D721Med (cell line): Measurements from ENCODE around the gene TVP23C.

Experiments
- DNase-seq: peaks from one replicate; pipeline ENCODE4 v3.0.0; 2011; ENCODE audit warnings: low spot score; ENCODE audit not compliant: insufficient read length
- FAIRE-seq: peaks from 2 replicates; lab custom pipeline; 2011; peaks lifted over from hg19 to GRCh38; lab: Jason Lieb, UNC
- TF ChIP-seq, protein P1 (sequence below): IDR thresholded peaks from 2 replicates; pipeline ENCODE4 v1.5.1; 2012; ENCODE audit warnings: mild to moderate bottlenecking, control low read depth; ENCODE audit not compliant: insufficient read depth; ENCODE audit errors: missing control alignments

Gene TVP23C

DNA sequence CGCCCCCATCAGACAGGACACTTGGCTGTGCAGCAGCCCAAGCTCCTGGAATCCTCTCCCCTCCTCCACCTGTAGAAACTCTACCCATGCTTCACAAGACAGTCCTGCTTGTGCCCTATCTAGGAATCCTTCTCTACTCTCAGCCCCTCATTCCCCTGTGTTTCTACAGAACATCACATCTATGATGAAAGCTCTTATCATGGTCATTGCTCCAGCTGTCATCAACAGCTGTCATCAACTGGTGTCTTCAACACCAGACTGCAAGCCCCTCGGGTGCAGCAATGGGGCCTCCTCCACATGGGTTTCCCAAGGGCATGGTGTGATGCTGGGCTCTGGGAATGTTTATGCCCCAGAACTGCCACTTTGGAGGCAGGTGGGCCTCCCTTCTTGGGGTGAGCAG, 74.7 kb downstream of the TVP23C start:
- no peak for DNase-seq
- TF ChIP-seq, protein P1, sequence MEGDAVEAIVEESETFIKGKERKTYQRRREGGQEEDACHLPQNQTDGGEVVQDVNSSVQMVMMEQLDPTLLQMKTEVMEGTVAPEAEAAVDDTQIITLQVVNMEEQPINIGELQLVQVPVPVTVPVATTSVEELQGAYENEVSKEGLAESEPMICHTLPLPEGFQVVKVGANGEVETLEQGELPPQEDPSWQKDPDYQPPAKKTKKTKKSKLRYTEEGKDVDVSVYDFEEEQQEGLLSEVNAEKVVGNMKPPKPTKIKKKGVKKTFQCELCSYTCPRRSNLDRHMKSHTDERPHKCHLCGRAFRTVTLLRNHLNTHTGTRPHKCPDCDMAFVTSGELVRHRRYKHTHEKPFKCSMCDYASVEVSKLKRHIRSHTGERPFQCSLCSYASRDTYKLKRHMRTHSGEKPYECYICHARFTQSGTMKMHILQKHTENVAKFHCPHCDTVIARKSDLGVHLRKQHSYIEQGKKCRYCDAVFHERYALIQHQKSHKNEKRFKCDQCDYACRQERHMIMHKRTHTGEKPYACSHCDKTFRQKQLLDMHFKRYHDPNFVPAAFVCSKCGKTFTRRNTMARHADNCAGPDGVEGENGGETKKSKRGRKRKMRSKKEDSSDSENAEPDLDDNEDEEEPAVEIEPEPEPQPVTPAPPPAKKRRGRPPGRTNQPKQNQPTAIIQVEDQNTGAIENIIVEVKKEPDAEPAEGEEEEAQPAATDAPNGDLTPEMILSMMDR = no peak
- no peak for FAIRE-seq

DNA sequence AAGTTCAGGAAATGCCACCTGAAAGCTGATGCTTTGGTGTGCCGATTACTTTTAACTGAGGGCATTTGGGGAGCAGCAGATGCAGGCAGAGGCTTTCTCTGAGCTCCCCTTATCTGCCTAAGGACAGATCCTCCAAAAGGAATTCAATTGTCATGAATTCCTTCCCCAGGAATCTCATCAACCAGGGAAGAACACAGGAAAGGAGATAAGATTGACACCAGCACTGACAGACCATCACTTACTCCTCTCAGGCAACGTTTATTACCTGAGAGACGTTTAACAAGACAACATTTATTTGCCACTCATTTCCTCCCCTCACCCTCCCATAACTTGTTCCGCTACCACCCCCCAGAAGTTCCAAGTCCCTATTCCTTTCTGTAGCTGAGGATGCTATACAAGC, 78.2 kb downstream of the TVP23C start:
- FAIRE-seq (no peak), DNase-seq (no peak)
- TF ChIP-seq, protein P1 = no peak

DNA sequence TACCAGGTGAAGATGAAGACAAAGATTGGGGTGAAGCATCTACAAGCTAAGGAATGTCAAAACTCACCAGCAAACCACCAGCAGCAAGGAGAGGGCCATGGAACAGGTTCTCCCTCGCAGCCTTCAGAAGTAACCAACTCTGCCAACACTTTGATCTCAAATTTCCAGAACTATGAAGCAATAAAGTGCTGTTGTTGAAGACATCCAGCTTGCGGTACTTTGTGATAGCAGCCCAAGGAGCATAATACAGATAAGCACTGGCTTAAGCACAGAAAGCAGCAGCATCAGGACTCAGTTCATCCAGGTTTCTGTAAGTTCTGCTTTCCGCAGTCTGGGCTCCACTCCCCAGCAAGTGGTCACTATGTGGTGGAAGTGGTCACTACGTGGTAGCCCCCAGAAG, 79.9 kb downstream of the TVP23C start:
- DNase-seq (no peak), FAIRE-seq (no peak)
- TF ChIP-seq, protein P1 = no peak

DNA sequence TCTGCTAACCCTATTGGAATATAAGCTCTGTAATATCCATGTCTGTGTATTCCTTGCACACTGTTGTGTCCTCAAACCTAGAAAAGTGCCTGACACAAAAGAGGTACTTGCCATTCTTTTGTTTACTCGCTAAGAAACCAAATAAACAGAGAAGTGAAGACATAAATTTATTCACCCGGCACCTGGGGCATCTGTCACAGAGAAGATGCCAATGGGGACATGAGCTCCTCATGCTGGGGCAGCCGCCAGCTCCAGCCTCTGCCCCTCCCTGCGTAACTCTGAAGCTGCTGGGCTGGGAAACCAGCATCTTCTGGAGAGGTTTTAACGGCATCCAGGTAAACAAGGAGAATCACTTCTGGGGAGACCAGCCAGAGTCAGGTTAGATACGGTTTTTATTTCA, 80.8 kb downstream of the TVP23C start:
- FAIRE-seq = no peak
- TF ChIP-seq, protein P1 = no peak

DNA sequence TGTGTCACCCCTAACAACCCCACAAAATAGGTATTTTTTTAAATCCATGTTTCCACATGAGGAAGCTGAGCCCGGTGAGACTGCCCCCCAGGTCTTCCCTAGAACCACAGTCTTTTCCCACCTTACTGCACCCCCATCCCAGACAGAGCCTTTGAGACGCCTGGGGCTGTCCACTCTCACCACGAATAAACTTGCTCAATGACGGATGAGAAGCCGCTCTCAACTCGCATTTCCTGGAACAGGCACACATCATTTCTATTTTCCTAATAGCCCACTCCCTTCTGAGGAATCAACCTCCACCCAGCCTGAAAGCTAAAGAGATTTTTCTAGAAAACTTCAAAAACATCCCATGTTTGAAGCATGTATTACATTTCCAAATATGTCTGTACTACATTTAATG, 81.8 kb downstream of the TVP23C start:
- FAIRE-seq (no peak), DNase-seq (no peak)
- TF ChIP-seq, protein P1 = no peak

More for the DNA sequence above, 80.8 kb downstream of the TVP23C start:
- no peak for DNase-seq

DNA sequence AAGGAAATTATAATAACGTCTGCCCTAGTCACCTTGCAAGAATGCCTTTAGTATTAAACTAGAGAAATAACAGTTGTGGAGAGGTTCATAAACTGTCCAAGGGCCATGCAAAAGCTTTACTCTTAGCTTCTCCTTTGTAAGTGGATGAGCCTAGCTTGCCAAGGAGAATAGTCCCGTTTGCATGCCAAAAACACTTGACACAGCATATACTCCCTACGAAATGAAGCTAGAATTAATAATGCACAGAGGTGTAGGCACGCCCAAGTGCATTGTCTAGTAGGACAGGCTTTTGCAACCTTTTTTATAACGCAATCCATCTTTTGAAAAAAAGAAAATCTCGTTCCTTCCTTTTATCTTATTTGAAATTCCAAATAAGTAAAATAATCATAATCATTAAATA, 83.1 kb downstream of the TVP23C start:
- TF ChIP-seq, protein P1 = no peak
- DNase-seq = no peak
- no peak for FAIRE-seq

DNA sequence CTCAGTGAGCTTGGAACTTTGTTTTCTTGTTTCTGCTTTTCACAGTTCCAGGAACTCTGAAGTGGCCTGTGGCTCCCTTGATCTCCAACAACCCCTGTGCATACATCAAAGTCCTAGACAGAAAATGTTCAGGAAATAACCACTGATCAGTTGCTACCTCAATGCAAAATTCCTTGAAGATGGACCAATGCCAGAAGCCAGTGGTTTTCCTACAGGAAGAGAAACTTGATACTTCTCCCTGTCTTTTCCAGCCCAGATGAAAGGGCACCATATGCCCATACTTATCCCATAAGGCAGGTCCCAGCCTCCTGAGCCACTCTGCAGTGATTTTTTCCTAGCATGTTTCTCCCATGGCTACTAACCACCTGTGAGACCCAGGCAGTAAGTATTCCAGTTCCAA, 83.6 kb downstream of the TVP23C start:
- no peak for FAIRE-seq
- TF ChIP-seq, protein P1 = no peak
- no peak for DNase-seq
